Middle frontal gyrus (tissue), 1 donor: ENCODE results near the gene PAPSS1.
"Not testable (repeated sequence)": the region's sequence is repeated elsewhere in the genome, so short reads cannot be mapped to it uniquely, and the experiment has no call there.

Experiments
- DNase-seq: peaks from one replicate; pipeline ENCODE4 v3.0.0-alpha.2; 2015; ENCODE audit warnings: low spot score; ENCODE audit errors: extremely low spot score

Gene PAPSS1

GRCh38 chr4:107726131-107726925, 6.3 kb upstream of the PAPSS1 start:
- not testable (repeated sequence) for DNase-seq

GRCh38 chr4:107725281-107725859, 5.3 kb upstream of the PAPSS1 start:
- DNase-seq = no peak

- DNase-seq = not testable (repeated sequence)
These were observed 3.3 kb upstream of the PAPSS1 start for GRCh38 chr4:107723331-107723730.

GRCh38 chr4:107721436-107722100, 1.5 kb upstream of the PAPSS1 start:
- no peak for DNase-seq

GRCh38 chr4:107719207-107719921, 670 bp downstream of the PAPSS1 start:
- peak; percentile 16 for DNase-seq

- DNase-seq = no peak
These were observed 1.6 kb downstream of the PAPSS1 start for GRCh38 chr4:107718351-107718965.

GRCh38 chr4:107714256-107714655, 5.8 kb downstream of the PAPSS1 start:
- no peak for DNase-seq

GRCh38 chr4:107712236-107712635, 7.8 kb downstream of the PAPSS1 start:
- no peak for DNase-seq

DNA sequence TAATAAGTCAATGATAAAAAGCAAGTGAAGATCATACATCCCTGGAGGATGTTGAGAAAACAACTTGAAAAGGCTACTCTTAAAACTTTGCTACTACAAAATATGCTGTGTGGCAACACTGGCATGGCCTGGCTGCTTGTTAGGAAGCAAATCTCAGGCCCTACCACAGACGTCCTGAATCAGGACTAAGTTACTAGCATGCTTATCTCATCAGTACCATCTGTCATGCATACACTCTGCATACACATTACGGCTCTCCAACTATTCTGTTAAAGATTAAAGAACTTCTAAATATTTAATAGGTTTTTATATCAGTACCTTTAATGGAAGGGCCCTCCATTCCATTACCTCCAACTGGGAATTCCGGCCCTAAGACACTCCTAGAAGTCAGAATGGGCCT, 8.2 kb downstream of the PAPSS1 start:
- no peak for DNase-seq

DNA sequence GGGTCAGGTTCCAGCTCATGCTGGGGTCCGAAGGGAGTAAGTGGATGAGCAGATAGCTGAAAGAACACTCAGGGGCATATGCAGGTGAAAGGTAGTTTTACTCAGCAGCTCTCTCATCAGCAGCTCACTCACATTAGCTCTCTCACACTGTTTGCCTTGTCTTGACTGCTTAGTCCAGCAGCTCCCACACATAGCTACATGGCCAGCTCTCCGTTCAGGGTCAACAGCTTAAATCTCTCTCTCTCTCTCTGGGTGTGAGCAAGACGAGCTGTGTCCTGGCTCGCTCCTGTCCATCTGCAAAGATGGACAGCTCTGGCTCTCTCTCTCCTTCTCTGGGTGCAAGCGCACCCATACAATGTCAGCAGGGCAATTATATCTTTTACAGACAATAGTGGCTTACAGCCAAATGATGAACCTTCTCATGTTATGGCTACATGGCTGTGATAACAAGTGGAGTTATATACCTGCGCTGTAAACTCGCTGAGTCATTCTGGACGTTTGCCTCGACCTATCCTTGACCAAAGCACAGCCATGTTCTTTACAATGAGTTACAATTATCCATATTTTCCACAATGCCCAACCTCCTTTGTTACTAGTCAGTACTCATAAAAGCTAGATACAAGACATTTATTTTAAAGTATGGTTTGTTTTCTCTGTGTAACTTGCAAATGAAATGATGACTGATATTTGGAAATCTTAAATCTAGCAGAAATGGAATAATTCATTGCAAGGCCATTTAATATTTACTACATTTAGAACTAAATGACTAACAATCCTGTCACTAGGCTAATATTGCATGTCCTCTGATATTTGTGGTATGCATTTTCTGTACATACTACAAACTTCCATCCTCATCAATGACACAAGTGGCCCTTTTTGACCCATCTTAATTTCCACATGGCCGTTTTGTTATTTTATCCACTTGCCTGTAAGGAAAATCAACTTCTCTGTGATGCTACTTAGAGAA, 9.3 kb downstream of the PAPSS1 start:
- DNase-seq = no peak

GRCh38 chr4:107709916-107710315, 10.1 kb downstream of the PAPSS1 start:
- no peak for DNase-seq

DNA sequence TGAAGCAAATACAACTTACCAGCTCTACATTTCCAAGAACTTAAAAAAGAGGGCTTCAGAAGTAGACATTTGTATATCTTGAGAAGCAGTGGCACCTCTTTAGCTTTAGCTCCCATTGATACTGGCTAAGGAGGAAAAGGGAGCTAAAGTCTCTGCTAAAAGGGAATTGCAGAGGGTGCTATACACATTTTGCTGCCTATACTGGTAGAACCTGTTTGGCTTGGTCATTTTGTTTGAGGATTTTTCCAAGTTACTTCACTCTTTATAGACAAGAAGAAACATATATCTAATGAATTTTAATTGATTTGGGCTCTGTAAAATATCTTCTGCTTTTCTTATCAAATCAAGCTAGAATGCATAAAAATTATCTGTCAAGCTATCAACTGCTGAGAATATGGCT, 11.8 kb downstream of the PAPSS1 start:
- no peak for DNase-seq

DNA sequence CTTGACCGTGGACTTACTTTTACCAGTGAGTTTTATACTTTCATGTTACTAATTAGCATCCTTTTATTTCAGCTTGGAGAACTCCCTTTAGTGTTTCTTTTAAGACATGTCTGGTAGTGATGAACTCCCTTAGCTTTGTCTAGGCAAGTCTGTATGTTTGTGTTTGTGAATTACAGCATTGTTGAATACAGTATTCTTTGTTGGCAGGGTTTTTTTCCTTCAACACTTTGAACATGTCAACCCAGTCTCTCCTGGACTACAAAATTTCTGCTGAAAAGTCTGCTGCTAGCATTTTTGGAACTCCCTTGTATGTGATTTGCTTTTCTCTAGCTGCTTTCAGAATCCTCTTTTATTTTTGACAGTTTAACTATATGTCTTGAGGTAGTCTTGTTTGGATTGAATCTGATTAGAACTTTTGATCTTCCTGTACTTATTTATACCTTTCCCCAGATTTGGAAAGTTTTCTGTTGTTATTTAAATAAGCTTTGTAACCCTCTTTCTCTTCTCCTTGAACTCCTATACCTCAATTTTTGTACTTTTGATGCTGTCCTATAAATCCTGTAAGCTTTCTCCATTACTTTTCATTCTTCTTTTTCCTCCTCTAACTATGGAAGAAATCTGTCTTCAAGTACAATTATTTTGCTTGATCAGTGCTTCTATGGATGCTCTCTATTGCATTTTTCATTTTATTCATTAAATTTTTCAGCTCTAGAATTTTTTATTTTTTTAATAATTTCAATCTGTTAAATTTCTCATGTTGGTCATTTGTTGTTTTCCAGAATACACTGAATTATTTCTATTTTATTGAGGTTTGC, 14.1 kb downstream of the PAPSS1 start:
- no peak for DNase-seq

DNA sequence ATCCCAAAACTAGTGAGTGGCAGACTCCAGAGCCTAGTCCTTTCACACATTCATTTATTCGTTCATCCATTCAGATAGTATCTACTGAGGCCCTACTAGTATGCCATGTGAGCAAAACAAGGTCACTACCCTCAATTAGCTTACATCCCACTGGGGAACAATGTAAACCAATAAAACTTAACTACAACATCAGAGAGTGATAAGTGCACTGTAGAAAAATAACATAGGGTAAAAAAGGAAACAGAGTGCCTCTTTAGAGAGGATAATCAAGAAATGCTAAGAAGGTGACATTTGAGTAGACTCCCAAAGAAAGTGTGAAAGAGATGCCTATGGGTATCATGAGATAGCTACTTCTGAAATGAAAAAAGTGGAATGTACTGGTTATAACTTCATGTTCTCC, 18.5 kb downstream of the PAPSS1 start:
- DNase-seq = no peak

DNA sequence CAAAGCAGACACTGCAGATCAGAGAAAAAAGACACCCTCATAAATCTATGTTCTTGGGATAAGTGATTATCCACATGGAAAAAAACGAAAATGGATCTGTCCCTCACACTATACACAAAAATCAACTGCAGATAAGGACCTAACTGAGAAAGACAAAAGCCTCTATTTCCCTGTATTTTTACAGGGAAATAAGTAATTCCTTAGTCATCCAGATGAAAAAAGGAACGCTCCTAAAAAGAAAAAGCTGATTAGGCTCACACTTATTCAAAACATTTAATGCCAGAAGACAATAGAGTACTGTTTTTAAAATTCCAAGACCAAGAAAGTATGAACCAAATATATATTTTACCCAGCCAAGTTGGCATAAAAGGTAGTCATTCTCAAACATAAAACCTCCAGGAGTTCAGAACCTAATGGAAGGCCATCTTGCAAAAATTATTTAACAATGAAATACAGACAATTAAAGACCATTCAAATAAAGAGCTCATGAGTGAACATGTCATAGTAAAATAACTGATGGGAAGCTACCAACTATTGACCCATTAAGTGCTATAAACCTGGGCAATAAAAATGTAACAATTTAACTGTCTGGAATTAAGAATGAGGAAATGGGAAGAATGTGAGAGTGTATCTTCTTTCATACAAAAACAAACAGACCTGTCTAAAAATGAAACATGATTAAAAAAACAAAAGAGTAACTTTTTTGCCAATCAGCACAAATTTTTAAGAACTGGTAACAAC, 20.4 kb downstream of the PAPSS1 start:
- no peak for DNase-seq

- not testable (repeated sequence) for DNase-seq
These were observed 23.8 kb downstream of the PAPSS1 start for GRCh38 chr4:107696187-107696586.

DNA sequence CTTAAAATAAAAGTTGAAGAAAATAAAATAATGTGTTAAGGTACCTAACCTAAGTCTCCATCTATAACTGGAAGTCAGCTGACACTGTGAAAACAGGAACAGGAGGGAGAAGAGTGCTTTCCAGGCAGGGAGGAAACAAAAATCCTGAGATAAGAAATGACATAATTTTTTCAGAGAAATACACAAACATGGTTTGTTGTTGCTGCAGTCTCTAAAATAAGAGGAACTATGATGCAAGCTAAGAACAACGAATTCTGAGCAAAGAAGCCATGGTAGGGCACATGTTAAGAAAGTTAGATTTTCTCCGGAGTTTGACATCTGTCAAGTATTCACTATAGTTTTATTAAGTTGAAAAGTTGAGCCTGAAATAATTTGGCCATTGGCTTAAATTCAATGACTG, 26.9 kb downstream of the PAPSS1 start:
- DNase-seq = no peak

DNA sequence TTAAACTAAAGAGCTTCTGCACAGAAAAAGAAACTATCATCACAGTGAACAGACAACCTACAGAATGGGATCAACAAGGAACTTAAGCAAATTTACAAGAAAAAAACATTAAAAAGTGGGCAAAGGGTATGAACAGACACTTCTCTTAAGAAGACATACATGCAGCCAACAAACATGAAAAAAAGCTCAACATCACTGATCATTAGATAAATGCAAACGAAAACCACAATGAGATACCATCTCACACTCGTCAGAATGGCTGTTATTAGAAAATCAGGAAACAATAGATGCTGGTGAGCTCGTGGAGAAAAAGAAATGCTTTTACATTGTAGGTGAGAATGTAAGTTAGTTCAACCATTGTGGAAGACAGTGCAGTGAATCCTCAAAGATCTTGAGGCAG, 27.8 kb downstream of the PAPSS1 start:
- no peak for DNase-seq

- DNase-seq = no peak
These were observed 28.7 kb downstream of the PAPSS1 start for GRCh38 chr4:107691378-107691777.
